ENCODE results near the gene TCEA3. TPM values are rescaled to one million over a fixed set of nuclear protein-coding genes. Genes with fewer than 3 reads are reported as not detected.

Gene TCEA3
- total and polyA plus RNA-seq, 2 of the 4 experiments (the other 2 are of a cell fraction) = 3.0 to 6.3 TPM

- Histone ChIP-seq H4K91ac (ENCODE audit: insufficient read depth, low read depth, low read length) (no peak overlapping the region), H3K27ac (ENCODE audit: insufficient read depth, low read length) (no peak overlapping the region), H3K4ac (ENCODE audit: low read depth, low read length) (no peak overlapping the region), H3K36me3 (ENCODE audit: control insufficient read depth, insufficient read depth, low read length) (peaks cover 2% of the 10 kb centered on the region; the same call in 1 of the 2 replicates), H3K18ac (ENCODE audit: low read depth, low read length) (0 out of 2 replicates have a peak overlapping the region, but pooled peaks have one; percentile 14), H3K79me1 (ENCODE audit: low read depth in 1 of 2, low read length in 2 of 2) (peaks cover 0 to 11% of the 10 kb centered on the region in 2 experiments; a peak in 2 of 4 replicates), H2AK5ac (ENCODE audit: low read depth, low read length) (no peak overlapping the region; the same call in 1 of the 2 replicates), H2BK15ac (ENCODE audit: low read depth, low read length) (no peak overlapping the region), H3K9me3 (ENCODE audit: control insufficient read depth, insufficient read depth, low read length) (no peaks in the 10 kb centered on the region), H4K8ac (ENCODE audit: low read depth in 2 of 2, low read length in 2 of 2) (no peak overlapping the region), H2AK9ac (replicated peaks; ENCODE audit: low read depth, low read length, poor library complexity) (no peak overlapping the region), H2AFZ (replicated peaks; ENCODE audit: low read length, poor library complexity) (no peak overlapping the region), H4K20me1 (ENCODE audit: insufficient read depth, low read length) (no peaks in the 10 kb centered on the region; the same call in 1 of the 2 replicates), H3K9ac (ENCODE audit: low read depth, low read length) (no peak overlapping the region), H3K56ac (ENCODE audit: extremely low read depth, insufficient read depth, low read length) (no peak overlapping the region), H2BK5ac (ENCODE audit: low read depth, low read length, poor library complexity, severe bottlenecking) (peak overlapping the region; percentile 93), H4K5ac (ENCODE audit: low read depth, low read length) (0 out of 2 replicates have a peak overlapping the region, but pooled peaks have one; percentile 20), H3K4me3 (ENCODE audit: insufficient read depth, low read depth, low read length) (no peak overlapping the region), H3K4me2 (ENCODE audit: low read depth, low read length) (no peak overlapping the region), H3K23ac (ENCODE audit: low read depth, low read length) (0 out of 2 replicates have a peak overlapping the region, but pooled peaks have one; percentile 9), H3K4me1 (ENCODE audit: control insufficient read depth, insufficient read depth, low read length) (peaks cover 16% of the 10 kb centered on the region), H2BK120ac (ENCODE audit: low read depth, low read length) (no peak overlapping the region), H3K9me1 (ENCODE audit: insufficient read depth, low read length) (peaks cover 22% of the 10 kb centered on the region), H2BK20ac (ENCODE audit: low read depth, low read length) (no peak overlapping the region), H3K27me3 (ENCODE audit: control insufficient read depth, insufficient read depth, low read length) (no peaks in the 10 kb centered on the region), H3K14ac (replicated peaks; ENCODE audit: low read depth, low read length) (no peak overlapping the region)
- in situ Hi-C loops (cut with MboI; ENCODE audit: low sequenced_read_pairs) = no loop called here
- POLR2A ChIA-PET (ENCODE audit: unreplicated experiment) = interaction anchor here (0.5 kb wide), 1 partner anchor 9 kb away, joined by 3 read pairs; no protein-coding TSS in a partner anchor
- CTCF ChIA-PET = interaction anchor here (0.6 to 2.0 kb wide), 5 partner anchors 9 to 489 kb away, joined by 3 to 10 read pairs (median 5); partner anchors contain the start of gene ASAP3
- dilution Hi-C loops (cut with HindIII; ENCODE audit: low sequenced_read_pairs, unreplicated experiment) = loop anchor here (10.0 kb wide), 1 partner anchor 87 kb away; no protein-coding TSS in a partner anchor
- no peak for DNase-seq
- WGBS, 2 experiments (ENCODE audit: extremely low coverage in 2 of 2, insufficient read length in 1 of 2) = no CpG with 5 or more reads among the region's 3 CpGs
- intact Hi-C loops (cut with micrococcal nuclease) = loop anchor here (5.0 kb wide), 1 partner anchor 116 kb away; no protein-coding TSS in a partner anchor
- no peak for ATAC-seq (ENCODE audit: low read depth)
- TF ChIP-seq CHD1 (IDR thresholded peaks at IDR 0.05; ENCODE audit: low read depth, low read length) (no peak), FOS (IDR thresholded peaks at IDR 0.05; ENCODE audit: low read depth, low read length) (no peak), RAD21 (IDR thresholded peaks at IDR 0.05; ENCODE audit: low read length) (no peak), RCOR1 (IDR thresholded peaks at IDR 0.05; ENCODE audit: insufficient replicate concordance, low read length) (no peak), POLR2A (IDR thresholded peaks at IDR 0.05; ENCODE audit: low read depth, low read length) (no peak)
- BruUV-seq (replicated peaks) = no TSS peak
These were observed 3.2 kb downstream of the TCEA3 start for GRCh38 chr1:23421343-23421742.

All from IMR-90 (cell line).